ENCODE results near the gene KIT. TPM values are rescaled to one million over a fixed set of nuclear protein-coding genes. Genes with fewer than 3 reads are reported as not detected.
A peak's percentile ranks its signal among the peaks of the same experiment; 100 is the strongest.

The KIT gene
- total and polyA plus RNA-seq, 2 donors from 2014 or later, result 7.7 to 38.1 TPM

GRCh38 chr4:54703182-54703581 is 45.4 kb downstream of the KIT start:
- no peaks in the 10 kb centered on the region for H3K9me3 ChIP-seq (ENCODE audit: control insufficient read depth in 2 of 3, insufficient read depth in 1 of 3, low read length in 3 of 3)
- no peak overlapping the region for H3K4me3 ChIP-seq (ENCODE audit: low read length in 3 of 3)
- no peaks in the 10 kb centered on the region for H3K27me3 ChIP-seq (ENCODE audit: control insufficient read depth, insufficient read depth, low read length)
- H3K27ac ChIP-seq (ENCODE audit: low read depth in 2 of 2, low read length in 2 of 2), result no peak overlapping the region
- DNase-seq (no peak), FAIRE-seq (no peak)
- no peaks in the 10 kb centered on the region for H3K4me1 ChIP-seq (ENCODE audit: control insufficient read depth in 2 of 3, insufficient read depth in 2 of 3, low read depth in 1 of 3, low read length in 3 of 3)
- no peaks in the 10 kb centered on the region for H3K36me3 ChIP-seq (ENCODE audit: control insufficient read depth in 2 of 3, insufficient read depth in 3 of 3, low read length in 3 of 3)
- no peak for TF ChIP-seq CTCF (IDR thresholded peaks at IDR 0.05; ENCODE audit: borderline replicate concordance, extremely low read depth, insufficient read depth)
- no peak overlapping the region for H3K9ac ChIP-seq (ENCODE audit: low read length in 3 of 3)
- intact Hi-C loops (cut with DNase I), result no loop called here

GRCh38 chr4:54707406-54707805 is 49.6 kb downstream of the KIT start:
- FAIRE-seq (no peak), DNase-seq (no peak)
- no peaks in the 10 kb centered on the region for H3K27me3 ChIP-seq (ENCODE audit: control insufficient read depth, insufficient read depth, low read length)
- H3K27ac ChIP-seq (ENCODE audit: low read depth in 2 of 2, low read length in 2 of 2), result no peak overlapping the region
- intact Hi-C loops (cut with DNase I), result no loop called here
- H3K4me1 ChIP-seq (ENCODE audit: control insufficient read depth in 2 of 3, insufficient read depth in 2 of 3, low read depth in 1 of 3, low read length in 3 of 3), result peaks cover 0 to 7% (median 0%) of the 10 kb centered on the region in 3 donors
- H3K9ac ChIP-seq (ENCODE audit: low read length in 3 of 3), result no peak overlapping the region
- H3K4me3 ChIP-seq (ENCODE audit: low read length in 3 of 3), result no peak overlapping the region
- no peaks in the 10 kb centered on the region for H3K36me3 ChIP-seq (ENCODE audit: control insufficient read depth in 2 of 3, insufficient read depth in 3 of 3, low read length in 3 of 3)
- no peaks in the 10 kb centered on the region for H3K9me3 ChIP-seq (ENCODE audit: control insufficient read depth in 2 of 3, insufficient read depth in 1 of 3, low read length in 3 of 3)
- no peak for TF ChIP-seq CTCF (IDR thresholded peaks at IDR 0.05; ENCODE audit: borderline replicate concordance, extremely low read depth, insufficient read depth)

GRCh38 chr4:54708339-54709279 is 50.9 kb downstream of the KIT start:
- H3K27ac ChIP-seq (ENCODE audit: low read depth in 2 of 2, low read length in 2 of 2), result no peak overlapping the region
- no peaks in the 10 kb centered on the region for H3K9me3 ChIP-seq (ENCODE audit: control insufficient read depth in 2 of 3, insufficient read depth in 1 of 3, low read length in 3 of 3)
- no peak for TF ChIP-seq CTCF (IDR thresholded peaks at IDR 0.05; ENCODE audit: borderline replicate concordance, extremely low read depth, insufficient read depth)
- DNase-seq (peak in 1 of 5 donors; percentile 68), FAIRE-seq (no peak)
- H3K4me1 ChIP-seq (ENCODE audit: control insufficient read depth in 2 of 3, insufficient read depth in 2 of 3, low read depth in 1 of 3, low read length in 3 of 3), result peaks cover 0 to 7% (median 0%) of the 10 kb centered on the region in 3 donors
- H3K4me3 ChIP-seq (ENCODE audit: low read length in 3 of 3), result no peak overlapping the region
- no peaks in the 10 kb centered on the region for H3K27me3 ChIP-seq (ENCODE audit: control insufficient read depth, insufficient read depth, low read length)
- no peak overlapping the region for H3K9ac ChIP-seq (ENCODE audit: low read length in 3 of 3)
- intact Hi-C loops (cut with DNase I), result no loop called here
- H3K36me3 ChIP-seq (ENCODE audit: control insufficient read depth in 2 of 3, insufficient read depth in 3 of 3, low read length in 3 of 3), result no peaks in the 10 kb centered on the region
